Measurements from ENCODE around the gene KRTAP5-1.

KRTAP5-1 gene

GRCh38 chr11:1569251-1569780 lies 15.8 kb downstream of the KRTAP5-1 start:
- TF ChIP-seq CTCF (IDR thresholded peaks at IDR 0.05; ENCODE audit: insufficient read depth, missing control alignments) = no peak
- DNase-seq (ENCODE audit: insufficient read length, low spot score) (no peak), FAIRE-seq (no peak)

GRCh38 chr11:1568441-1568911 lies 16.6 kb downstream of the KRTAP5-1 start:
- FAIRE-seq = no peak
- no peak for TF ChIP-seq CTCF (IDR thresholded peaks at IDR 0.05; ENCODE audit: insufficient read depth, missing control alignments)
- no peak for DNase-seq (ENCODE audit: insufficient read length, low spot score)

GRCh38 chr11:1567721-1568100 lies 17.4 kb downstream of the KRTAP5-1 start:
- no peak for FAIRE-seq
- DNase-seq (ENCODE audit: insufficient read length, low spot score) = no peak
- no peak for TF ChIP-seq CTCF (IDR thresholded peaks at IDR 0.05; ENCODE audit: insufficient read depth, missing control alignments)

GRCh38 chr11:1567052-1567720 lies 17.9 kb downstream of the KRTAP5-1 start:
- no peak for DNase-seq (ENCODE audit: insufficient read length, low spot score)
- no peak for TF ChIP-seq CTCF (IDR thresholded peaks at IDR 0.05; ENCODE audit: insufficient read depth, missing control alignments)
- no peak for FAIRE-seq

- no peak for TF ChIP-seq CTCF (IDR thresholded peaks at IDR 0.05; ENCODE audit: insufficient read depth, missing control alignments)
- DNase-seq (ENCODE audit: insufficient read length, low spot score) (no peak), FAIRE-seq (no peak)
These were observed 18.6 kb downstream of the KRTAP5-1 start for GRCh38 chr11:1566381-1567051.

GRCh38 chr11:1565904-1566247 lies 19.2 kb downstream of the KRTAP5-1 start:
- no peak for TF ChIP-seq CTCF (IDR thresholded peaks at IDR 0.05; ENCODE audit: insufficient read depth, missing control alignments)
- FAIRE-seq (no peak), DNase-seq (ENCODE audit: insufficient read length, low spot score) (no peak)

All from D721Med (cell line).